Fibroblast of skin of abdomen (primary cell): ENCODE results near the gene AJM1. TPM values are rescaled to one million over a fixed set of nuclear protein-coding genes. Genes with fewer than 3 reads are reported as not detected.
"Not testable (repeated sequence)": the region's sequence is repeated elsewhere in the genome, so short reads cannot be mapped to it uniquely, and the experiment has no call there.

Experiments used
- DNase-seq: peaks from one replicate; pipeline ENCODE4 v3.0.0-alpha.2; 2013
- polyA plus RNA-seq, 2 experiments: library from polyadenylated mRNA; unstranded; fragments of 120-200 nt; gene quantifications; one replicate each; pipeline ENCODE4 v1.2.1, GENCODE V29; 2013; ENCODE audit not compliant: insufficient read length in 2 of 2

AJM1 gene
- 2.0 TPM for polyA plus RNA-seq (2013, experiment 1 of 2; ENCODE audit: insufficient read length)
- 2.0 TPM for polyA plus RNA-seq (2013, experiment 2 of 2; ENCODE audit: insufficient read length)

DNA sequence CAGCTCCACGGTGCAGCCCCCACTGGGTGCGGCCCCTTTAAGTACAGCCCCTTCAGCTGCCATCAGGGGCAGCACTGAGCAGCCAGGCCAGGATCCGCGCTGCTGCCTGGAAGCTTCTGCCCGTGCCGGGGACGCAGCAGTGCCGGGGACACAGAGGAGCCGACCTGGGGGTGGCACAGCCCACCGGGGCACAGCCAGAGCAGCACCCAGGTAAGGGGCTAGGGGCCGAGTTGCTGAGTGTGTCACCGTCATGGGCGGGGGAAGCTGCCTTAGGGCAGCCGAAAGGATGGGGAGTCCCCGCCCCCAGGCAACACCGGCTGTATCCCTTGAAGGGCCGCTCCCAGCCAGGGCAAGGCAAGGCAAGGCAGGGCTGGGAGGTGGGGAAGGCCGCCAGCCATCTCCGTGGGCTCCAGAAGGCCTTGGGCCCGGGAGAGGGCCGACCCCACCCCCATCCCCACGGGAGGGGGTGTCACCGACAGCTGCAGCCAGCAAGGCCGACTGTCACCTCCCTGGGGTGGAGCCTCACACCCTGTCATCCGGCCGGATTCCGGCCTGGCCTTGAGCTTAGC, at the start of gene AJM1:
Gene AJM1, plus strand, starts transcription at position 99 of the 569 bp plus-strand sequence. CDS start 1,937 bp downstream, outside the sequence.
- DNase-seq, result peak; percentile 68

GRCh38 chr9:136793086-136793946, 49.0 kb upstream of the AJM1 start:
- no peak for DNase-seq

DNA sequence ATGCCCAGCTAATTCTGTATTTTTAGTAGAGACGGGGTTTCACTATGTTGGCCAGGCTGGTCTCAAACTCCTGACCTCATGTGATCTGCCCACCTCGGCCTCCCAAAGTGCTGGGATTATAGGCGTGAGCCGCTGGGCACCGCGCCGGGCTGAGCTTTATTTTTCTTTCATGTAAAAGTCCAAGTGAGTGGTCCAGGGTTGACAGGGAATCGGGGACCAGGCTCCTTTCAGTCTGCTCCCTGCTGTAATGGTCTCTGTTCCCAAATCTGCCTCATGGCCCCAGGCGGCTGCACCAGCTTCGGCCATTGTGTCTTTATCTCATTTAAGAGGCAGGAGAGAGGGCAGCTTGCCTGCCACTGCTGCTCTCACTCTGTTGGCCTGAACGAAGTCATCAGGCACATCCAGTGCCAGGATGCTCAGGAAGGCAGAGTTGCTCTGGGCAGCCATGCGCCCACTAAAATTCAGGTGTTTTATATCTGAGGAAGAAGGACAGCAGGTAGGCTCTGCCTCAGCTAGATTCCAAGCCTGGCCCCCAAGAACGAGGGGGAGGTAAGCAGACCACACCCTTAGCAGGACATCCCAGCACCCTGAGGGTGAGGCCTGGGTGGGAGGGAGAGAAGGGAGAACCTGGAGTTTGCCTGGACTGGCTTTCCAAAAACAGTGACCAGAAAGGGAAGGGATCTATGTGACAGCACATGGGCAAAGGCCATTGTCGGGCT, 47.8 kb upstream of the AJM1 start:
- no peak for DNase-seq

DNA sequence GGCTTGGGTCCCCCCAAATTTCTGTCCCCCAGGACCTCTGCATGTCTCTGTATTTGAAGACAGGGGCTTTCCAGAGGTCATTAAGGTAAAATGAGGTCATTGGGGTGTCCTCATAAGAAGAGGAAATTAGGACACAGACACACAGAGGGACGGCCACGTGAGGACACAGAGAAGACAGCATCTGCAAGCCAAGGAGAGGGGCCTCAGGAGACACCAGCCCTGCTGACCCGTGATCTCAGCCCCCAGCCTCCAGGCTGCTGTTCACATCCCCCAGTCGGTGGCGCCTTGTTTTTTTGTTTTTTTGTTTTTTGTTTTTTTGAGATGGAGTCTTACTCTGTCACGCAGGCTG, 47.3 kb upstream of the AJM1 start:
- DNase-seq, result no peak

DNA sequence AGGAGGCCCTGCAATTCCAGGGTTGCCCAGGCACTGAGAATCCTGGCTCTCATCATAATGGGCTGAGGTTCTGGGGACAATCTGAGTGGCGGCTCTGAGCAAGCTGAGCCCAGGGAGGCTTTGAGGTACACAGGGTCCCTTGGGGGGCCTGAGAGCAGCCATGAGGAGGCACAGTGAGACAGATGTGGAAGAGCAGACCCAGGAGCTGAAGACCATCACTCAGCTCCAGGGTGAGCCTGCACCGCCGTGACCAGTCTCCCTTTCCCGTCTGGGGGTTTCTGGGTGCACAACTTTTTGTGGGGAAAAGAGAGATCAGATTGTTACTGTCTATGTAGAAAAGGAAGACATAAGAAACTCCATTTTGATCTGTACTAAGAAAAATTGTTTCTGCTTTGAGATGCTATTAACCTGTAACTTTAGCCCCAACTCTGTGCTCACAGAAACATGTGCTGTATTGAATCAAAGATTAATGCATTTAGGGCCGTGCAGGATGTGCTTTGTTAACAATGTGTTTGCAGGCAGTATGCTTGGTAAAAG, 46.0 kb upstream of the AJM1 start, which contains the start of gene CCDC183:
Gene CCDC183, plus strand, starts transcription at position 101 of the 537 bp plus-strand sequence. Its CDS starts 60 bp downstream, at position 161.
- DNase-seq, result no peak

- not testable (repeated sequence) for DNase-seq
Observed at GRCh38 chr9:136796775-136797347, 45.4 kb upstream of the AJM1 start.

- no peak for DNase-seq
Observed at GRCh38 chr9:136798708-136799078, 43.6 kb upstream of the AJM1 start.

- DNase-seq, result no peak
Observed at GRCh38 chr9:136799079-136799853, 43.0 kb upstream of the AJM1 start.

GRCh38 chr9:136799854-136800657, 42.2 kb upstream of the AJM1 start:
- DNase-seq, result no peak

DNA sequence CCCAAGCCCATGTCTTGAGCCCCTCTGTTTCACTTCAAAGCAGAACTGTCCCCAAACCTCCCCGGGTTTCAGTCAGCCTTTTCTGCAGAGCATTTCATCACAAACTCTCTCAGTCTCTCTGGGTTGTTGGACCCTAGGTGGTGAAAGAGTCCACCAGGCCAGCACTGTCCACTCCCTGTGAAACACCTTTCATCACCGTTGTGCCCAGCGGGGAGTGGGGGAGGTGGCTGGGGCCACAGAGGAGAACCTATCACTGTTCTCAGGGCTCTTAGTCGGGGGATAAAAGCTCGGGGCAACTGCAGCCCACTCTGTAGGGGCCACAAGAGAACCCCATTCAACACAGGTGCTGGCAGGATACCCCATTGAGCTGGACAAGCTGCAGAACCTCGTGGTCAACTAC, 40.0 kb upstream of the AJM1 start:
- no peak for DNase-seq

GRCh38 chr9:136803009-136803550, 39.2 kb upstream of the AJM1 start:
- DNase-seq, result not testable (repeated sequence)

GRCh38 chr9:136803551-136804508, 38.4 kb upstream of the AJM1 start:
- no peak for DNase-seq

- no peak for DNase-seq
Observed at GRCh38 chr9:136804509-136805206, 37.6 kb upstream of the AJM1 start.

DNA sequence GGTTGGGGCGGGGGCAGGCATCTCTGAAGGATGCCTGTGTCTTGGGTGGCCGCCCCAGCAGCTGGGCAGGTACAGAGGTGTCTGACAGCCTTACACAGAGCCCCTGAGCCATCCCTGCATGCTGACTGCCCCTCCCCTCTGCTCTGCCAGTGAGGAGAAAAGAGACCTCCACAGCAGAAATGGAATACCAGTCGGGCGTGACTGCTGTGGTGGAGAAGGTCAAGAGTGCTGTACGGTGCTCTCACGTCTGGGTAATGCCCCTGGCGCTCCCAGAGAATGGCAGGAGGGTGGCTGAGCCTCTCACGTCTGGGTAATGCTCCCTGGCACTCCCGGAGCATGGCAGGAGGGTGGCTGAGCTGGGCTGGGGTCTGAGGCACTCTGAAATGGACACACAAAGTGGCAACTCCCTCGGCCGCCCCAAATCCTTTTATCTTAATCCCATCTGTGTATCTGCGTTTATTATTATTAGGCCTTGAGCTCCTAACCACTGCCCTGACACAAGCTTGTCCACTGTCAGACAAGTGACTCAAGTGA, 37.0 kb upstream of the AJM1 start:
- no peak for DNase-seq

DNA sequence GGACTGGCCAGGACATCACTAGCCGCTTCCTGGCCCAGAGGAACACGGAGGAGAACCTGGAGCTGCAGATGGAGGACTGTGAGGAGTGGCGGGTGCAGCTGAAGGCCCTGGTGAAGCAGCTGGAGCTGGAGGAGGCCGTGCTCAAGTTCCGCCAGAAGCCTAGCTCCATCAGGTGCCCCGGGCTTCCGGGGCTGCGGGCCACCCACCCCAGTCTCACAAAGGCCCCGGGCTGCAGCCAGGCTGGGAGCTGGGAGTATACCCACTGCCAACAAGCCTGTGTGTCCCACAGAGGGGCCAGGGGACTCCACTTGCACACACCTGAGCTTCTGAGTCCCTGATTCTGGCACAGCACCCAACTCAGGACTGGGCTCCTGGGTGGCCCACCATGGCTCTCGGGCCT, 36.2 kb upstream of the AJM1 start:
- DNase-seq, result no peak

DNA sequence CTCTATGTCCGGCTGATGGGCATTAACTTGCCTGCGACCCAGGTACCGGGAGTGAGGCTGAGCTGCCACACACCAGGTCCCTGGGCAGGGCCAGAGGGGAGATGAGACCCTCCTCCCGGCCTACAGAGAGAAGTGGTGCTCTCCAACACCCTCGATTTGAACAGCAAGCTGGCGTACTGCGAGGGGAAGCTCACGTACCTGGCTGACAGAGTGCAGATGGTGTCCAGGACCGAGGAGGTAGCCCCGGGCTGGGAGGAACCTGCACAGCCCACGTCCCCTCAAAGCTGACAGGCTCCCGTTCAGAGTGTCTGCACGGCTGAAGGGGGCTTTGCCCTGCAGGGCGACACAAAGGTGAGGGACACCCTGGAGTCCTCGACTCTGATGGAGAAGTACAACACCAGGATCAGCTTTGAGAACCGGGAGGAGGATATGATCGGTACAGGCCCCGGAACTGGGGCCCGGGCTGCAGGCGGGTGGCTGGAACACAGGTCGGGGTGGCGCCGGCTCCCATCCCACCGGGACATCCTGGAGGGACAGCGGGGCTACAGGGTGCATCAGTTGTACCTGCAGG, 35.6 kb upstream of the AJM1 start:
- DNase-seq, result no peak

GRCh38 chr9:136807281-136808074, 34.8 kb upstream of the AJM1 start, which contains the start of gene RABL6:
Gene RABL6, plus strand, starts transcription at chr9:136807948. Its CDS starts 249 bp downstream, at chr9:136808197.
- DNase-seq, result peak; percentile 72
